ENCODE data around the gene WSB2.
"Not testable (repeated sequence)": the region's sequence is repeated elsewhere in the genome, so short reads cannot be mapped to it uniquely, and the experiment has no call there.

The WSB2 gene

DNA sequence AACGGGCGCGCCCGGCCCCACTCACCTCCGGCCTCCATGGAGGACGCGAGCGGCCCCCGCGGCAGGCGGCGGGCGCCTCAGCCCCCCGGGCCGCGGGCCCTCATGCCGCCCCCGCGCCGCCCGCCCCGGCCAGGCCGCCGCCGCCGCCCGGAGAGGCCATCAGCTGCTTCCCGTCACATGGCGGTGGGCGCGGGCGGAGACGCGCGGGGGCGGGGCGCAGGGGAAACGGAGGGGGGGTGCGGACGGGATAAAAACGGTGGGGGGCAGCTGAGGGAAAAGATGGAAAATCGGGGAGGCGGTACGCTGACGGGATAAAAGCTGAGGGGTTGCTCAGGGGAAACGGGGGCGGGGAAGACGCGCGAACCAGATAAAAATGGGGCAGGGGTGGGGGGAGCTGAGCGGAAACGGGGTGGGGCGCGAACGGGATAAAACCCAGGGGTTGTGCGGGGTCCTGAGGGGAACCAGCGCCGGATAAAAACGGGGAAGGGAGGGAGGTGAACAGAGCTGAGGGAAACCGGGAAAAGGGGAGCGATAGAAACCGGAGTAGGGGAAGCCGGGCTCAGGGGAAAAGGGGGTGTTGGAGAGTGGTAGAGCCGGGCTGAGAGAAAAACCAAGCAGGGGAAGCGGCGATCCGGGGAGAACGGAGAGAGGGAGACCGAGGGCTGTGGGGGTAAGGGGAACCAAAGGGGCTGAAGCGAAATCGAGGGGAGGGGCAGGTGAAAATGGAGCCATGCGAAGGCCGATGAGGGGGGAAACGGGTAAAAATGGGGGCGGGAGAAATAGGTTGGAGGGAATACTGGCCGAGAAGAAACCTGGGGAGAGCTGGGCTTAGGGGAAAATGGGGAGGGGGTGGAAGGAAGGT is at the start of gene WSB2:
TSS of gene WSB2 (minus strand) at position 169 of the 862 bp plus-strand sequence. CDS start at position 38, 131 bp downstream.
- FAIRE-seq, result no peak

DNA sequence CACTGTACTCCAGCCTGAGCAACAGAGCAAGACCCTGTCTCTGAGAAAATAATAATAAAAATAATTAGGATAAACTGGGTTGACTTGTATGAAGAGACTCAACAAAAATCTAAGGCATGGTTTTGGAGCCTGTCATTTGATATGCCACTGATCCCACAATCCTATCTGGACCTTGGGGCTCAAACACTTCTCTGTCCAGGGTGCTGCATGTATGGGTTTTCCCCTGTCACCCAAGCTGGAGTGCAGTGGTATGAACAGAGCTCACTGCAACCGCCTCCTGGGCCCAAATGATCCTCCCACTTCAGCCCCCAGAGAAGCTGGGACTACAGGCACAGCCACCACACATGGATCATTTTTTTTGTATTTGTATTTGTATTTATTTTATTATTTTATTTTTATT is 48.1 kb upstream of the WSB2 start:
- FAIRE-seq, result no peak

DNA sequence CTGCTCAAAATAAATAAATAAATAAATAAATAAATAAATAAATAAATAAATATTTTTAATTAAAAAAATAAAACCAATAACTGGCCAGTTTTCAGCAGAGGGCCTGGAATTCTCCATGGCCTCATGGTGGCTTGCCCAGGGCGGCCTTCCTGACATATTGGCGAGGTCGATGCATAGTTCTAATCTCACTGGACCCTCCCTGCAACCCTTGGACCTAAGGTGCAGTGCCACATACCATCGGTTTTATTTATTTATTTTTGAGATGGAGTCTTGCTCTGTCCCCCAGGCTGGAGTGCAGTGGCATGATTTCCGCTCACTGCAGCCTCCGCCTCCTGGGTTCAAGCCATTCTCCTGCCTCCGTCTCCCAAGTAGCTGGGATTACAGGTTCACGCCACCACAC is 46.7 kb upstream of the WSB2 start:
- no peak for FAIRE-seq

DNA sequence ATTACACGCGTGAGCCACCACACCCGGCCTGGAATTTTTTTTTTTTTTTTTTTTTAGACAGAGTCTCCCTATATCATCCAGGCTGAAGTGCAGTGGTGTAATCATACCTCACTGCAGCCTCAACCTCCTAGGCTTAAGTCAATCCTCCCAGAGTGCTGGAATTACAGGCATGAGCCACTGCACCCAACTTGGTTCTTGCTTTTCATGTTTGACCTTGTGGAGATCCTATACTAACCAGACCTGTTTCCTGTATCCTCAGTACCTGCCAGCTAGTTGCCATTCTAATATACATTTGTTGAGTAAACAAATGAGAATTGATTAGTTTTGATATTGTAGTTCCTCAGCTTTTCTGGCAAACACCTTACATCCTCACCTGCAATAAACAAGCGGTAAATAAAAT is 46.0 kb upstream of the WSB2 start:
- no peak for FAIRE-seq

DNA sequence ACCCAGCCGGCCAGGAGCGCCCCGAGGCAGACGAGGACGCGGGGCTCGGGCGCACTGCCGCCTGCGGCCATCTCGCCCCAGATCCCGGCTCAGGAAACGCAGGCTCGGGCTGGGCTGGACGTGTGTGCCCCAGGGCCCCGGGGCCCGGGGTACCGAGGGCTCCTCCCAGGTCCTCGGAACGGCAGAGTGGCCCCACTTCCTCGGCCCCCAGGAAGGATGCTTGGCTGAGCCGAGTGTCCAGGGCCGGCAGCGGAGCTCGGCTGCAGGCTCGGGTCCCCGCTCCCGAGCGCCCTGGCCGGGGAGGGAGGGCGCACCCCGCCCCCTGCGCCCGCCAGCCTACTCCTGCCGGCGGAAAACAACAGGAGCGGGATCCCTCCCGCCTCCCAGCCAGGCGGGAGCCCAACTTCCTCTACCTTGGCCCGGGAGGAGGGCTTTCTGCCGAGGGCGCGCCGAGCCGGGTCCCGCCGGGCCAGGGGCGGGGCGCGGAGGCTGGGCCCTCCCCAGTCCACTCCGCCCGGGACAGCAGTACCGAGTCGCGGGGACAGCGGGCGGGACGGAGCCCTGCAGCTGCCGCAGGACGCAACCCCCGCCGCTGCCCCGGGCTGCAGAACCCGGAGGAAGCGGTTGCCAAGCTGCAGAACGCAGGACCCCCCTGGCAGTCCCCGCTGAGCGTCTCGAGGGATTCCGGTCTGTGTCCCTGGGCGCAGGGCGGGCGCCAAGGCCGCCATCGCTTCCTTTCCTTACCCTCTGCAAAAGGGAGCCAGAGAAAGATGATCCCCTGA is 42.8 kb upstream of the WSB2 start, which contains the start of gene VSIG10:
TSS of gene VSIG10 (minus strand) at position 411 of the 782 bp plus-strand sequence. CDS start at position 71, 340 bp downstream.
- FAIRE-seq, result no peak

DNA sequence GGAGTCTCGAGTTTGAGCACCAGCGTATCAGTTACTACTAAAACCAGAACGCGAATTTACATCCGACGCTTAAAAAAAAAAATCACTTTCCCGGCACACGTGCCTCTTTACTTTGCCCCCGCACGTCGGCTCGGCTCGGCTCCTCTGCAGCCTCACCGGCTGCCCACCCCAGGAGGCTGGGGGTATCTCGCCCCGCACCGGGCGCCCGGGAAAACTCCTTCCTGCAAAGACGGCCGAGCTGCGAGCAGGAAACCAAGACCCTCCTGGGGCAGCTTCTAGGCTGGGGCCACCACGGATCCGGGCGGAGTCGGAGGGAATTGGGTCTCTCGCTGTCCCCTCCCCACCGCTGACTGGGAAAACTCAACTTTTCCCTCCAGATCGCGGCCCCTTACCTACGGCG is 42.2 kb upstream of the WSB2 start:
- FAIRE-seq, result no peak

DNA sequence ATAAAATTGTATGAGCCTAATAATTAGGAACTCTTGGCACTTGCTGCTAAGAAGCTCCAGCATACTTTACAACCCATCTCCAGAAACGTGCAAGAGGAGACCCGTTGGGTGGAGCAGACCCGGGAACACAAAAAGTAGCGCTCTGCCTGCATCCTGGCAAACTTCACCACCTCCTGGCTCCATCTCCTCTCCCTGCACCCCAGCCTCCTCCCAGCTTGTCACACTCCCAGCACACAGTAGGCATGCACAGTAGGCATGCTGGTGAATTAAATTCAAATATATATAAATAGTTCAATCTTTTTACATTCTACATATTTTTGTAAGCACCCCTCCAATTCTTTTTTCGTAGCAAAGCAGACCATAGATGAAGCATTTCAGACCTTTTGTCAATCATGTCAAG is 41.6 kb upstream of the WSB2 start:
- FAIRE-seq, result no peak

DNA sequence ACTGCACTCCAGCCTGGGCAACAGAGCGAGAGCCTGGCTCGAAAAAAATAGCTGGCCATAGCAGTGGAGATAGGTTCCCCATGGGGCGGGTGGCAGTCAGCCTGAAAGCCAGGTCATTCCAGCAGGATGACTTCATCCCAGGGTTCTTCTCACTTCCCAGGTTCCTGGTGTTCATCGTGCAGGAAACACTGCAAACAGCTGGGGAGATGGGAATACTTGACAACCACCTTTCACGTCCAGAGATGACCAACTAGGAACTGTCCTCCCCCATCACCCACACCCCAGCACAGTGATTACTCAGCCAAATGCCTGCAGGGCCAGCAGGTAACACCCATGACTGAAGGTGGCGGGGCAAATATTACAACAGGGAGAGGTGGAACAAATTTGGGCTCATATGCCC is 41.1 kb upstream of the WSB2 start:
- no peak for FAIRE-seq

DNA sequence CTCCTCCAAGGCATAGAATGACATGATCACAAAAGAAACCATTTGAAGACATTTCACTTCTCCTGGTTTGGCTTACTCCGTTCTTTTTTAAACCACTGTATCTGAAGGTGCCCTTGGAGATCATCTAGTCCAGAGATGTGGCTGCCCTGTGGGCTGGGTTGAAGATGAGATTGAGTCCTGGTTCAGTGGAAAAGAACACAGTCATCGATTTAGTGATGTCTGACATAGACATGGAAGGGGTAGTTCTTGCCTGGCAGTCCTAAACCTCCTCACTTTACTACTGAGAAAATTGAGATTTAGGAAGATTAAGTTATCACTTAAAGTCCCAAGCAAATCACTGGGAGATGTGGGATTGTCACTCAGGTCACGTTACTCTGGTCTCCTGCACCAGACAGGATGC is 40.1 kb upstream of the WSB2 start:
- no peak for FAIRE-seq

DNA sequence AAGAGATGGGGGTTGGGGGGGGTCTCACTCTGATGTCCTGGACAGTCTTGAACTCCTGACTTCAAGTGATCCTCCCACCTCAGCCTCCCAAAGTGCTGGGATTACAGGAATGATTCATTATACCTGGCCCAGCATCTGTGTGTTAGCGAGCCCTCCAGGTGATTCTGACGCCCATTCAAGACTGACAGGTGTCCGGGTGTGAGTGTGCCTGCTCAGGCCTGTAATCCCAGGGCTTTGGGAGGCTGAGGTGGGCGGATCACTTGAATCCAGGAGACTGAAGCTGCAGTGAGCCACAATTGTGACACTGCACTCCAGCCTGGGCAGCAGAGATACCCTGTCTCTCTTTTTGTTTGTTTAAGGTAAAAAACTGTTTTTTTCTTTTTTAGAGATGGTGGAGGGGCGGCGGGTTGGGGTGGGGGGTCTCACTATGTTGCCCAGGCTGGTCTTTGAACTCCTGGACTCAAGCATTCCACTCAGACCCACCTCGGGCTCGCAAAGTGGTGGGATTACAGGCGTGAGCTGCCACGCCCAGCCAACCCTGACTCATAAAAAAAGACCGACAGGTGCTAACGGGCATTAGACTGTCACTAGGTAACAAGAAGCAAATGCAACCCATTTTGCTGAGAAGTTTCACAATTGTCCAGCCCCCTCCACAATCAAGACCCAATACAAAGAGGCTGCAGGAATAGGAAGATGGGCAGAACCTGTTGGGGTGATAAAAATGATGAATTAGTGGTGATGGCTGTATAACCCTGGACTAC is 38.1 kb upstream of the WSB2 start:
- FAIRE-seq, result no peak

DNA sequence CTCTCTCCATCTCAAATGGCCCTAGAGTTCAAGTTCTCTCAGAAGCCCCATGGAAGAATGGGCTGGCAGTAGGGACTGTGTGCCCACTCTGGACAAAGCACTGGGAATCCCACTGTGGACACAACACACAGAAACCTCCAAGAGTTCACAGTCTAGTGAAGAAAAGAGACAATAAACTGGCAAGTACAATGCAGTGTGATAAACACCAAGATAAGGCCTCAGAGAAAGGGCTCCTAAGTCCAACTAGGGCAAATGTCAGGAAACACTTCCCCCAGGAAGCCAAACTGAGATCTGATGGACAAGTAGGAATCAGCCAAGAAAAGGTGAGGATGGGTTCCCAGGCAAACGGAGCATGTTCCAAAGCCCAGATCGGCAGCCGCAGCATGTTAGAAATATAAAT is 37.4 kb upstream of the WSB2 start:
- no peak for FAIRE-seq

DNA sequence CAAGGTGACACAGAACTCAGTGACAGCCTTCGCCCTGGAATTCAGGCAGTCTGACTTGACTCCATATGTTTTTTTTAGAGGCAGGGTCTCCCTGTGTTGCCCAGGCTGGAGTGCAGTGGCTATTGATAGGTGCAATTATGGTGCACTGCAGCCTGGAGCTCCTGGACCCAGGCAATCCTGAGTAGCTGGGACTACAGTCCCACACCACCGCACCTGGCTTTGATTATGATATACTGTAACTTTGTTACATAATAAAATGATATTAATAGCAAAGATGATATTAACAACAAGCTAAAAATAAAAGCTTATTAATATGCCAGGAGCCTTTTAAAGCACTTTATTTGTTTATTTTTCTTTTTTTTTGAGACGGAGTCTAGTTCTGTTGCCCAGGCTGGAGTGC is 33.1 kb upstream of the WSB2 start:
- no peak for FAIRE-seq

DNA sequence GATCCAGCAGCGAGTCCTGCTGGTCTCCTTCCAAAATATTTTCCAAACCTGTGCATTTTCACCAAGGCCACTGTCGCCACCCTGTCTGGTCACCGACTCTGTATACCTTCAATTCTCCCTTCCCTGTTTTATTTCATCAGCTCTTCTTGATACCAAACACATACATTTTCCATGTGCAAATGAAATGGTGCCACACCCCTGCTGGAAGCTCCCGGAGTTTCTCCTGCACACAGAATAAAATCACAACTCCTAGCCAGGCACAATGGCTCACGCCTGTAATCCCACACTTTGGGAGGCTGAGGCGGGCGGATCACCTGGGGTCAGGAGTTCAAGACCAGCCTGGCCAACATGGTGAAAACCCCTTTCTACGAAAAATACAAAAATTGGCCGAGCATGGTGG is 28.8 kb upstream of the WSB2 start:
- no peak for FAIRE-seq

DNA sequence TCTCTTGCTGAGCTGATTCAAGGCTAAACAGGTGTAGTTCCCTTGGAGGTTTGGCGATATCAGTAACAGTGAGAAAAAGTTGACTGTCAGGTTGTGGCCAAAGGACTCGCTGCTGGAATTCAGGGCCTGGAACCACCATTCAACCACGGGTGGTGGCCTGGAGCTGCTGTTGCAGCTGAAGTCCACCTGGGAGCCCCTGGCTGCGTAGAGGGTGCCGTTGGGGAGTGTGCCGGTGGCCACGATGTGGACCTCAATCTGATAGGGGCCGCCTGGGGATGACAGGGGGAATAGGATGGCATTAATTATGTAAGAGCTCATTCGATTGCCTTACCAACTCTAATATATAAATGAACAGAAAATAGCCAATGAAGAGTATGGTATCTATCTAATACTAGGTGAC is 21.2 kb upstream of the WSB2 start:
- no peak for FAIRE-seq

DNA sequence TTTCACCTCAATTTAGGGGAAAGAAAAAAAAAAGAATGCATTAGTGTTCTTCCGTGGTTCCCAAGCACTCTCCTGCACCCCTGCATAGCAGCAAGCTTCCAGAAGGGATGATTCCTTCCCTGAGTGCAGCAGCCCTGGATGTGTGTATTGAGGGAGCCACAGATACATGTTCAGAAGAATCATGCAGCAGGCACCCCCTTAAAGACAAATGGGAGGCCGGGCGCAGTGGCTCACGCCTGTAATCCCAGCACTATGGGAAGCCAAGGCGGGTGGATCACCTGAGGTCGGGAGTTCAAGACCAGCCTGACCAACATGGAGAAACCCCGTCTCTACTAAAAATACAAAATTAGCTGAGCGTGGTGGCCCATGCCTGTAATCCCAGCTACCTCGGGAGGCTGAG is 20.5 kb upstream of the WSB2 start:
- not testable (repeated sequence) for FAIRE-seq

DNA sequence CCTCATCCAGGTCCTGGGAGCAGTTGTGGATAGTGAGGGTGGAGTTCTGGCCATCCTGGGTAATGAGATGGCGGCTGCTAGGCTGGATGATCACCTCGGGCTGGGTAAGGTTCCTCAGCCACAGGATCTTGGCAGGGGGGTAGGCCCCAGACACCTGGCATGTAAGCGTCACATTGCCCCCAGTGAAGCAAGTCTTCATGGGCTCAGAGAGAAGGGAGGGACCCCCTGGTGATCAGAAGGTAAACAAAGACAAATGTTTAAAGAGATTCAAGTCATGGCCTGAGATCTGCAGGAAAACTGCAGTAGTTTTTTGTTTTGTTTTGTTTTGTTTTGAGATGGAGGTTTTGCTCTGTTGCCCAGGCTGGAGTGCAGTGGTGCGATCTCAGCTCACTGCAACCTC is 12.8 kb upstream of the WSB2 start:
- no peak for FAIRE-seq

DNA sequence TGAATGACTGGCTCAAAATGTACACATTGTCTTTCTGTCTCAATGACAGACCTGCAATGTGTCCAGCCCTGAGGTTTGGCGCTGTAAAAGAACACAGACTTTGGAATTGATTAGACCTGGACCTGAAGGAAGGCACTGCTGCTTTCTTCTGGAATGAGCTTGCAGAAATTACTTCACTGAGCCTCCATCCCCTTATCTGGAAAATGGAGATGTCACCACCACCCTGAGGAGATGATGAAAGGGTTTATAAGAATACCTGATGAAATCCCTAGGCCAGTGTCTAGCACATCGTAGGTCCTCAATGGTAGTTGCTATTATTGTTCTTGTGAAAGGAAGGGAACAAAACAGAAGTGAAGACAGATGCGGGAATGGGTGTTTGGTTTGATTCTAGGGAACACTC is 9.7 kb upstream of the WSB2 start:
- FAIRE-seq, result no peak

DNA sequence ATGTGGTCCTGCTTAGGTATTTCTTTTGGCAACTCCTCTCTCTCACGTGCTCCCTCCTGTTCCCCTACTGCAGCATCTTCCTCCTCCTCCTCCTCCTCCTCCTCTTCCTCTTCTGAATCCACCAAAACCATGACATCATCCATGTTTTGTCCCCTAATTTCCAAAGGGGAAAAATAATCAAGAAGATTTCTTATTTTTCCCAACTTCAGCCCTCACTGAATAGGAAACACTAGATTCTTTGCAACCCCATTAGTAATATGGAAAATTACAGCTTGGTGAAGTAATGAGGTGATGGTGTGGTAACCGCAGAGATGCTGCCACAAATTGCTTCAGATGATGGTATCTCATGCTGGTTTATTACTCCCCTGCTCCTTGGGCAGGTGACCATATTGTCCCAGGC is 7.5 kb upstream of the WSB2 start:
- FAIRE-seq, result no peak

DNA sequence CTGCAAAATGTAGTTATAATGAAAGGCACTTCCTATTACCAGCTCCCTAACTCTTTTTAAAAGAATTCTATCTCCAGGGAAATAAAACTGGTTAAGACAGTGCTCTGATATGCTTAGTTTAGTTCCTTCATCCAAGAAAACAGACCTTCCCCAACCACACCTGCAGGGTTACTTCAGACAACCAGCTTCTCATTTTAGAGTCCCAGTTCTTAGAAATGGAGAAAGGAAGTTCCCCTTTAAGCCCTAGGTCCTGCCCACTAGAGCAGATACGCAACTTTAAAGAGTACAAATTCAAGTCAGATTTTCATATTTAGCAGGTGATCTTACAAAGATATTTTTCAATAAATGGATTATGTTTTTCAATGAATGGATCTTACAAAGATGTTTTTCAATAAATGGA is 4.4 kb upstream of the WSB2 start:
- no peak for FAIRE-seq

DNA sequence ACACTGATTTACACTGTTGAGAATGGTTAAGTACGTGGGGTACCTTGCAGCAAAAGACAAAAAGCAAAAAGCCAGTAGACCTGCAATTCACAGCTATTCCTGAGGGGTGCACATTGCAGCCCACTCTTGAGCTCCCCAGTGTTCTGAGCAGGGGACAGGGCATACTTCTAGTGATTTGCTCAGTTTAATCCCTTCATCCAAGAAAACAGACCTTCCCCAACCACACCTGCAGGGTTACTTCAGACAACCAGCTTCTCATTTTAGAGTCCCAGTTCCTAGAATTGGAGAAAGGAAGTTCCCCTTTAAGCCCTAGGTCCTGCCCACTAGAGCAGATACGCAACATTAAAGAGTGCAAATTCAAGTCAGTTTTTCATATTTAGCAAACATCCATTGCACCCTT is 3.6 kb upstream of the WSB2 start:
- no peak for FAIRE-seq

DNA sequence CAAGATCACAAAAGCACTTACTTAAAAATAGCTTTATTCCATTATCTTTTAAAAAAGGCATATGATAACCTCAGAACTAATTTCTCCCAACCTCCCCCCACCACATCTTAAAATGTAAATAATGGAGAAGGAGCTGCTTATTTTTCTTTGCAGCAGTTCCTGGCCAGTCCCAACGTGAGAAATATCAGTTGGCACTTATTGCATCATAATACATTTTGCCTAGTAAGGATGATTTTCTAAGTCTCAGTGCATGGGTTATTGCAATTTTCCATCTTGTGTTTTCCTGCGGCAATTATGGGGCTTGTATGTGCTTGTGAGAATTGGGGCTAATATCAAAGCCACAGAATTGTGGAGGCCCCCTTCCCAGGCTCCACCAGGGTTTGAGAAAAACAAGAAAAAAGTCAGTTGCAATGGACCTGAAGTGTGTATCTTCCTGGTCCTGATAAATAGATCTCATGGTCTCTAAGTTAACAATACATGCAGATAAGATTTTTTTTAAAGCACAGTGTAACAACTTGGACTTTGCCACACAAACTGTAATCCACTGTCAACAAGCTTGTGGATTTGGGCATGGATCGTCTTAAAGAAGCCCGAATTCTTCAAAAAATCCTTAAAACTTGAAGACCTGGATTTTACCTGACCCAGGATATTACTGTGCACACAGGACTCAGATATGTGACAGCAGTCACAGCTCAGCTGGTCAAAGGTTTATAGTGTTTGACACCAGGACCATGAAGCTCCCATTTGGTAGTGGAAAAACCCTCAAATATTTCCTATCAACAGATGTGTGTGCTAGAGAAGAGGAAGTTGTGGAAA is 2.8 kb upstream of the WSB2 start:
- no peak for FAIRE-seq

Data from islet of Langerhans (tissue), 1 donor.